Left ventricle myocardium inferior (tissue), 1 donor: ENCODE data around the gene RIC8A. TPM values are rescaled to one million over a fixed set of nuclear protein-coding genes. Genes with fewer than 3 reads are reported as not detected.

Experiments used
- DNase-seq: peaks from one replicate; pipeline ENCODE4 v3.0.0-alpha.2; 2020
- H3K27ac ChIP-seq: fragments of 200-600 bp; replicated peaks from 2 replicates; pipeline ENCODE4 v1.8.0; 2021
- H3K27me3 ChIP-seq: fragments of 200-600 bp; 2 replicates; pipeline ENCODE4 v1.8.0; 2021; ENCODE audit warnings: low read depth
- H3K36me3 ChIP-seq: fragments of 200-600 bp; 2 replicates; pipeline ENCODE4 v1.8.0; 2021
- H3K4me1 ChIP-seq: fragments of 200-600 bp; 2 replicates; pipeline ENCODE4 v1.8.0; 2021
- H3K4me3 ChIP-seq: fragments of 200-600 bp; 2 replicates; pipeline ENCODE4 v1.8.0; 2021; ENCODE audit warnings: mild to moderate bottlenecking, moderate library complexity
- H3K9me3 ChIP-seq: fragments of 200-600 bp; replicated peaks from 2 replicates; pipeline ENCODE4 v1.8.0; 2021
- CTCF ChIP-seq: fragments of 200-600 bp; IDR thresholded peaks from 2 replicates; pipeline ENCODE4 v1.8.0; 2021; ENCODE audit warnings: antibody characterized with exemption, mild to moderate bottlenecking, borderline replicate concordance
- intact Hi-C: fragments of 100-400 bp; cut with micrococcal nuclease; formaldehyde crosslinking; loops from one replicate; pipeline ENCODE4 v1.11.0; 2022
- total RNA-seq: library from RNA; stranded (reverse); fragmentation: NEBNext Ultra II Directional; extraction: Animal tissue kit (Norgen Biotek cat#: 25700); gene quantifications from one replicate; pipeline ENCODE4 v1.2.1, GENCODE V29; 2021
- donor health status: DM: no; HTN: yes; CAD: no; lungs with severe emphysema.

The RIC8A gene
- total RNA-seq, 1 donor from 2014 or later, result 46.1 TPM

- no peak for TF ChIP-seq CTCF
- intact Hi-C loops, result no loop called here
- no peak overlapping the region for H3K4me3 ChIP-seq
- H3K27ac ChIP-seq, result no peak overlapping the region
- H3K27me3 ChIP-seq, result no peaks in the 10 kb centered on the region
- peaks cover 6% of the 10 kb centered on the region for H3K4me1 ChIP-seq
- H3K36me3 ChIP-seq, result peaks cover 32% of the 10 kb centered on the region
- H3K9me3 ChIP-seq, result no peaks in the 10 kb centered on the region
- DNase-seq, result no peak
Observed at GRCh38 chr11:221539-221938, 14.0 kb downstream of the RIC8A start.

GRCh38 chr11:221998-222789 is 14.7 kb downstream of the RIC8A start:
- TF ChIP-seq CTCF, result no peak
- H3K27me3 ChIP-seq, result no peaks in the 10 kb centered on the region
- intact Hi-C loops, result no loop called here
- peaks cover 6% of the 10 kb centered on the region for H3K4me1 ChIP-seq
- H3K9me3 ChIP-seq, result no peaks in the 10 kb centered on the region
- no peak overlapping the region for H3K27ac ChIP-seq
- H3K4me3 ChIP-seq, result no peak overlapping the region
- DNase-seq, result no peak
- peaks cover 26% of the 10 kb centered on the region for H3K36me3 ChIP-seq

GRCh38 chr11:223026-223789 is 15.7 kb downstream of the RIC8A start:
- intact Hi-C loops, result no loop called here
- peaks cover 13% of the 10 kb centered on the region for H3K4me1 ChIP-seq
- H3K27me3 ChIP-seq, result no peaks in the 10 kb centered on the region
- no peak overlapping the region for H3K27ac ChIP-seq
- DNase-seq, result no peak
- H3K36me3 ChIP-seq, result peaks cover 22% of the 10 kb centered on the region
- TF ChIP-seq CTCF, result no peak
- H3K4me3 ChIP-seq, result no peak overlapping the region
- no peaks in the 10 kb centered on the region for H3K9me3 ChIP-seq

GRCh38 chr11:223884-224283 is 16.4 kb downstream of the RIC8A start:
- no peak for DNase-seq
- H3K27ac ChIP-seq, result no peak overlapping the region
- peaks cover 18% of the 10 kb centered on the region for H3K36me3 ChIP-seq
- H3K4me1 ChIP-seq, result peaks cover 14% of the 10 kb centered on the region
- no peak overlapping the region for H3K4me3 ChIP-seq
- TF ChIP-seq CTCF, result no peak
- H3K27me3 ChIP-seq, result no peaks in the 10 kb centered on the region
- intact Hi-C loops, result no loop called here
- H3K9me3 ChIP-seq, result no peaks in the 10 kb centered on the region

- H3K27ac ChIP-seq, result no peak overlapping the region
- H3K4me3 ChIP-seq, result no peak overlapping the region
- TF ChIP-seq CTCF, result no peak
- H3K27me3 ChIP-seq, result no peaks in the 10 kb centered on the region
- DNase-seq, result no peak
- intact Hi-C loops, result no loop called here
- peaks cover 14% of the 10 kb centered on the region for H3K4me1 ChIP-seq
- peaks cover 18% of the 10 kb centered on the region for H3K36me3 ChIP-seq
- no peaks in the 10 kb centered on the region for H3K9me3 ChIP-seq
Observed at GRCh38 chr11:224424-224823, 16.9 kb downstream of the RIC8A start.
